Liver (tissue), 9 donors: ENCODE results near the gene CLC. TPM values are rescaled to one million over a fixed set of nuclear protein-coding genes. Genes with fewer than 3 reads are reported as not detected.

ENCODE experiments used
- DNase-seq: peaks from one replicate; pipeline ENCODE4 v3.0.0-alpha.2; 2017; ENCODE audit warnings: low spot score
- H3K27ac ChIP-seq, 2 donors: one replicate each; pipeline ENCODE4 v1.7.0; 2013; ENCODE audit warnings: inconsistent platforms in 2 of 2, low read length in 2 of 2, control low read depth in 1 of 2, low read depth in 1 of 2, mild to moderate bottlenecking in 1 of 2
- H3K27me3 ChIP-seq, 4 donors: one replicate each; pipeline versions ENCODE4 v1.6.1 to v1.7.0; 2013; ENCODE audit warnings: low read length in 3 of 4, inconsistent platforms in 1 of 4, mild to moderate bottlenecking in 1 of 4, moderate library complexity in 1 of 4; ENCODE audit not compliant: control insufficient read depth in 4 of 4, insufficient read depth in 4 of 4
- H3K36me3 ChIP-seq, 4 donors: one replicate each; pipeline versions ENCODE4 v1.6.1 to v1.7.0; 2013; ENCODE audit warnings: low read length in 3 of 4, mild to moderate bottlenecking in 3 of 4, low read depth in 1 of 4, moderate library complexity in 1 of 4; ENCODE audit not compliant: control insufficient read depth in 4 of 4, insufficient read depth in 3 of 4
- H3K4me1 ChIP-seq, 4 donors: one replicate each; pipeline versions ENCODE4 v1.6.1 to v1.7.0; 2013; ENCODE audit warnings: low read length in 3 of 4, mild to moderate bottlenecking in 3 of 4, moderate library complexity in 1 of 4; ENCODE audit not compliant: control insufficient read depth in 4 of 4, insufficient read depth in 4 of 4
- H3K4me3 ChIP-seq, 3 donors: one replicate each; pipeline versions ENCODE4 v1.6.1 to v1.7.0; 2013; ENCODE audit warnings: low read length in 3 of 3, control low read depth in 1 of 3, low read depth in 1 of 3, mild to moderate bottlenecking in 1 of 3
- H3K9ac ChIP-seq, 2 donors: one replicate each; pipeline ENCODE4 v1.7.0; 2013; ENCODE audit warnings: low read length in 2 of 2, mild to moderate bottlenecking in 2 of 2, moderate library complexity in 2 of 2, control low read depth in 1 of 2, low read depth in 1 of 2
- H3K9me3 ChIP-seq, 4 donors: one replicate each; pipeline versions ENCODE4 v1.6.1 to v1.7.0; 2013; ENCODE audit warnings: low read length in 3 of 4; ENCODE audit not compliant: control insufficient read depth in 4 of 4
- ATF3 ChIP-seq: IDR thresholded peaks from 2 replicates; pipeline ENCODE4 v1.6.1; 2016; ENCODE audit warnings: antibody characterized with exemption
- FOXA1 ChIP-seq: IDR thresholded peaks from 2 replicates; pipeline ENCODE4 v1.6.1; 2016; ENCODE audit warnings: antibody characterized with exemption
- FOXA2 ChIP-seq: IDR thresholded peaks from 2 replicates; pipeline ENCODE4 v1.6.1; 2016; ENCODE audit warnings: antibody characterized with exemption
- GABPA ChIP-seq, 2 donors: IDR thresholded peaks in 1 of 2; conservative IDR thresholded peaks in 1 of 2; 2 replicates each; pipeline ENCODE4 v1.6.1; 2016; ENCODE audit warnings: antibody characterized with exemption in 2 of 2, mild to moderate bottlenecking in 1 of 2, moderate library complexity in 1 of 2
- HNF4A ChIP-seq, 2 donors: conservative IDR thresholded peaks; 2 replicates each; pipeline ENCODE4 v1.6.1; 2016; ENCODE audit warnings: antibody characterized with exemption in 2 of 2, mild to moderate bottlenecking in 2 of 2
- HNF4G ChIP-seq: IDR thresholded peaks from 2 replicates; pipeline ENCODE4 v1.6.1; 2016; ENCODE audit warnings: antibody characterized with exemption
- JUND ChIP-seq, 2 donors: IDR thresholded peaks; 2 replicates each; pipeline ENCODE4 v1.6.1; 2016; ENCODE audit warnings: antibody characterized with exemption in 2 of 2
- MAX ChIP-seq: IDR thresholded peaks from 2 replicates; pipeline ENCODE4 v1.6.1; 2016; ENCODE audit warnings: antibody characterized with exemption
- RAD21 ChIP-seq, 2 donors: IDR thresholded peaks; 2 replicates each; pipeline ENCODE4 v1.6.1; 2016; ENCODE audit warnings: antibody characterized with exemption in 2 of 2, mild to moderate bottlenecking in 2 of 2
- RXRA ChIP-seq, 2 donors: IDR thresholded peaks; 2 replicates each; pipeline ENCODE4 v1.6.1; 2017 to 2018; ENCODE audit warnings: antibody characterized with exemption in 2 of 2, mild to moderate bottlenecking in 1 of 2
- SP1 ChIP-seq: IDR thresholded peaks from 2 replicates; pipeline ENCODE4 v1.6.1; 2018; ENCODE audit warnings: antibody characterized with exemption, mild to moderate bottlenecking
- TAF1 ChIP-seq: conservative IDR thresholded peaks from 2 replicates; pipeline ENCODE4 v1.6.1; 2016; ENCODE audit warnings: antibody characterized with exemption, mild to moderate bottlenecking
- YY1 ChIP-seq: IDR thresholded peaks from 2 replicates; pipeline ENCODE4 v1.6.1; 2016; ENCODE audit warnings: antibody characterized with exemption, mild to moderate bottlenecking
- WGBS: extraction: QIAGEN DNeasy Blood & Tissue Kit; methylation state at CpG from one replicate; pipeline ENCODE4 v1.1.7; 2013; 5-methylcytosine and 5-hydroxymethylcytosine counted together
- polyA plus RNA-seq, 2 donors: library from polyadenylated mRNA; stranded (reverse) in 1 of 2; unstranded in 1 of 2; fragments of 200-250 nt in 1 of 2; fragments of >200 nt in 1 of 2; fragmentation: Nextera tagmentation in 1 of 2; extraction: Ambion mirVana in 1 of 2; gene quantifications; one replicate each; pipeline versions ENCODE4 v1.2.1 to v1.2.3, GENCODE V29; 2013 to 2015
- total RNA-seq, 2 donors: library from RNA; depleted of rRNA; stranded (reverse); fragments of >200 nt; gene quantifications; one replicate each; pipeline ENCODE4 v1.2.3, GENCODE V29; 2014
- TF ChIP-seq, protein P1 (sequence below): fragments of 150-350 bp; IDR thresholded peaks from 2 replicates; pipeline ENCODE4 v1.5.1; 2017; ENCODE audit warnings: improper control_type of control experiment, low read depth, low read length; ENCODE audit not compliant: missing input control
- donor health status: healthy.
- donor health status: healthy.
- donor health status: healthy.
- donor health status: healthy.
- donor health status: healthy.

The CLC gene
- total and polyA plus RNA-seq, 4 donors: 0.60 to 13.6 TPM; not detected in 2

- TF ChIP-seq, protein P1, sequence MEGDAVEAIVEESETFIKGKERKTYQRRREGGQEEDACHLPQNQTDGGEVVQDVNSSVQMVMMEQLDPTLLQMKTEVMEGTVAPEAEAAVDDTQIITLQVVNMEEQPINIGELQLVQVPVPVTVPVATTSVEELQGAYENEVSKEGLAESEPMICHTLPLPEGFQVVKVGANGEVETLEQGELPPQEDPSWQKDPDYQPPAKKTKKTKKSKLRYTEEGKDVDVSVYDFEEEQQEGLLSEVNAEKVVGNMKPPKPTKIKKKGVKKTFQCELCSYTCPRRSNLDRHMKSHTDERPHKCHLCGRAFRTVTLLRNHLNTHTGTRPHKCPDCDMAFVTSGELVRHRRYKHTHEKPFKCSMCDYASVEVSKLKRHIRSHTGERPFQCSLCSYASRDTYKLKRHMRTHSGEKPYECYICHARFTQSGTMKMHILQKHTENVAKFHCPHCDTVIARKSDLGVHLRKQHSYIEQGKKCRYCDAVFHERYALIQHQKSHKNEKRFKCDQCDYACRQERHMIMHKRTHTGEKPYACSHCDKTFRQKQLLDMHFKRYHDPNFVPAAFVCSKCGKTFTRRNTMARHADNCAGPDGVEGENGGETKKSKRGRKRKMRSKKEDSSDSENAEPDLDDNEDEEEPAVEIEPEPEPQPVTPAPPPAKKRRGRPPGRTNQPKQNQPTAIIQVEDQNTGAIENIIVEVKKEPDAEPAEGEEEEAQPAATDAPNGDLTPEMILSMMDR: no peak
- TF ChIP-seq SP1: no peak
These were observed 39.3 kb downstream of the CLC start (continued) for GRCh38 chr19:39698535-39698934.

- Histone ChIP-seq H3K4me1 (no peaks in the 10 kb centered on the region), H3K9me3 (no peaks in the 10 kb centered on the region), H3K36me3 (no peaks in the 10 kb centered on the region), H3K27ac (no peak overlapping the region), H3K27me3 (peaks cover 0 to 9% (median under 1%) of the 10 kb centered on the region in 4 donors), H3K9ac (no peak overlapping the region), H3K4me3 (no peak overlapping the region)
- WGBS: 69% methylated on average over 2 of the region's 2 CpGs
- no peak for TF ChIP-seq HNF4A (conservative IDR thresholded peaks at IDR 0.05)
- TF ChIP-seq FOXA2: no peak
- DNase-seq: no peak
These were observed 41.4 kb downstream of the CLC start for GRCh38 chr19:39696387-39696786.

DNA sequence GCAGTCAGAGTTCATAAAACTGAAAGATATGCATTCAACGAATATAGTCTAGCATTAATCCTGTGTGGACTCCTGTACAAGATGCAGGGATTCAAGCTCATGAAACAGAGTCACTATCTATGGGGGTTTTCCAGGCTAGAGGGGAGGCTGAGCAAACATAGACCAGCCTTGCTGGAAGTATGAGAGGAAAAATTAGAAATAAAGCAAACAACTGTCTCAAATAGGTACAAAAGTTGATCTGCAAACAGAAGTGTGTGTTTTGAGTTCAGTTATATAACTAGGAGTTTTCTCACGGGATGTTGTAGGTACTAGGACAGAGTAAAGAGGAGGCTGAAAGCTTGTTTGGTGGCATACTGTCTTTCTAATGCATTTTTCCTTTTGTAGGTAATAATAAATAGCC is 42.1 kb downstream of the CLC start:
- WGBS: 40% methylated on average over 2 of the region's 2 CpGs
- TF ChIP-seq RAD21 (IDR thresholded peaks at IDR 0.05) (no peak), RXRA (IDR thresholded peaks at IDR 0.05) (no peak), JUND (IDR thresholded peaks at IDR 0.05) (no peak)
- peaks cover 0 to 9% (median under 1%) of the 10 kb centered on the region in 4 donors for H3K27me3 ChIP-seq

GRCh38 chr19:39692822-39693221 is 45.0 kb downstream of the CLC start:
- WGBS: 57% methylated on average over 1 of the region's 1 CpG
- TF ChIP-seq HNF4G (no peak), FOXA2 (no peak), YY1 (no peak), TAF1 (no peak), MAX (no peak), SP1 (no peak)
- H3K9ac ChIP-seq: no peak overlapping the region
- no peaks in the 10 kb centered on the region for H3K36me3 ChIP-seq
- H3K27ac ChIP-seq: no peak overlapping the region
- no peaks in the 10 kb centered on the region for H3K9me3 ChIP-seq
- no peak for DNase-seq
- no peaks in the 10 kb centered on the region for H3K4me1 ChIP-seq
- peaks cover 0 to 4% (median under 1%) of the 10 kb centered on the region in 4 donors for H3K27me3 ChIP-seq
- no peak overlapping the region for H3K4me3 ChIP-seq

More for the DNA sequence above, 42.1 kb downstream of the CLC start:
- H3K9me3 ChIP-seq: no peaks in the 10 kb centered on the region
- no peaks in the 10 kb centered on the region for H3K36me3 ChIP-seq
- H3K4me3 ChIP-seq: no peak overlapping the region
- no peak for DNase-seq
- H3K9ac ChIP-seq: no peak overlapping the region
- H3K4me1 ChIP-seq: no peaks in the 10 kb centered on the region
- H3K27ac ChIP-seq: no peak overlapping the region

DNA sequence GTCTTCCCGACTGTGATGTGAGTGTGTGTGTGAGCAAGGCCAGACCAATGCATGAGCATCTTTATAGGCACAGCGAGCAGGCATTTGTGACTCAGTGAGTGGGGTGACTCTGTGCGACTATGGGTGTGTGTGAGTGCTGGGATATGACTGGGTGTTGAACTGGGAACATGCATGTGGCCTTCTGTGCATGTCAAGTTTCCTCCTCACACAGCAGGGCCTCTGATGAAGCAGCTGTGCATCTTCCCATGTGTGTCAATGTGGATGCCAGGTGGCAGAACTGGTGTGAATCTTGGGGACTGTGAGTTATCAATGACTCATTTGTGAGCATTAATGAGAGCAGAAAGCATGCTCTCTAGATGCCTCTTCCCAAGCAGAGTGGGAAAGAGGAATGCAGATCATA is 45.7 kb downstream of the CLC start:
- Histone ChIP-seq H3K27ac (no peak overlapping the region), H3K9me3 (no peaks in the 10 kb centered on the region), H3K4me1 (no peaks in the 10 kb centered on the region), H3K4me3 (no peak overlapping the region), H3K9ac (no peak overlapping the region), H3K36me3 (no peaks in the 10 kb centered on the region), H3K27me3 (peaks cover 0 to 4% (median under 1%) of the 10 kb centered on the region in 4 donors)
- no peak for DNase-seq
- 71% methylated on average over 3 of the region's 3 CpGs for WGBS
- TF ChIP-seq HNF4A (conservative IDR thresholded peaks at IDR 0.05) (no peak), HNF4G (no peak), FOXA1 (no peak), GABPA (IDR thresholded peaks at IDR 0.05 in 1 of 2, conservative IDR thresholded peaks at IDR 0.05 in 1 of 2) (no peak), RAD21 (IDR thresholded peaks at IDR 0.05) (no peak), FOXA2 (no peak), RXRA (IDR thresholded peaks at IDR 0.05) (no peak), MAX (no peak), ATF3 (no peak), YY1 (no peak)
- TF ChIP-seq, protein P1: no peak
